Stimulated activated naive CD4-positive, alpha-beta T cell (primary cell): Measurements from ENCODE around the gene UBE4A.

ENCODE experiments used
- DNase-seq, 6 experiments: peaks; one replicate each; lab custom pipeline; 2025; lab: John Stamatoyannopoulos, UW

Gene UBE4A

GRCh38 chr11:118438314-118438931 lies 79.0 kb downstream of the UBE4A start:
- peak; percentile 47 to 85 (median 64) for DNase-seq

DNA sequence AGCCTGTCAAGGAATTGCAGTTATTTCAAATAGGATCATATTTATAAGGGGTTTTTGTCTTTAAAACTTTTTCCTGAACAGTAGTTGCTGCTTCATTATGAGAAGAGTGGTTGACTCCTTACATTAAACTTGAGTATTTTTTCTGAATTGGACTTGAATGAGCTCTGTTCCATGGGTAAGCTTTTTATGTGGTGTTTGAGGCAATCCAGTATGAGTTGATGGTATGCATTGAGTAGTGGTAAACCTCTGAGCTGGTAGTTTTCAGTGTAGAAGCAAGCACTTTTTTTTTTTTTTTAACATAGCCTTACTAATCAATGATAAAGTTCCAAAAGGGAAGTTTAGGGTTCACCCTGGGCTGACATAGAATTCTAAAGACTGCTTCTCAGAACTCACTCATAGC lies 80.2 kb downstream of the UBE4A start:
- DNase-seq, result no peak

- no peak for DNase-seq
Observed at GRCh38 chr11:118441770-118442275, 82.4 kb downstream of the UBE4A start.

DNA sequence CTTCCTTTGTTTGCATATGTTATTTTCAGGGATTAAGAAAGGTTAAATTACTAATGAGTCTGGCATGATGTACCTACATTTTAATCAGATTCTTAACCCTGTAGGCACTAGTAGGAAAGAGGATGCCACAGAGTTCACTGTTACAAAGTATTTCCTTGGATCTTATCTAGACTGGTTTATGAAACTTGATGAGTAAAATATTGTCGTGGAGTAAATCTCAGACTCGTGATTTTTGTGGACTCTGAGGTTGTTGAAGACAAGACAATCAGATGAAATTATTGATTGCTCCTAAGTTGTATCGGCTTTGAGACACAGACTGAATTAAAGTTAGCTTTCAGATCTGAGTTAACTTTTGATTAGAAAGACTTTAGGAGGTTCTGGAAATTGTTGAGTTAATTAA lies 82.9 kb downstream of the UBE4A start:
- no peak for DNase-seq

DNA sequence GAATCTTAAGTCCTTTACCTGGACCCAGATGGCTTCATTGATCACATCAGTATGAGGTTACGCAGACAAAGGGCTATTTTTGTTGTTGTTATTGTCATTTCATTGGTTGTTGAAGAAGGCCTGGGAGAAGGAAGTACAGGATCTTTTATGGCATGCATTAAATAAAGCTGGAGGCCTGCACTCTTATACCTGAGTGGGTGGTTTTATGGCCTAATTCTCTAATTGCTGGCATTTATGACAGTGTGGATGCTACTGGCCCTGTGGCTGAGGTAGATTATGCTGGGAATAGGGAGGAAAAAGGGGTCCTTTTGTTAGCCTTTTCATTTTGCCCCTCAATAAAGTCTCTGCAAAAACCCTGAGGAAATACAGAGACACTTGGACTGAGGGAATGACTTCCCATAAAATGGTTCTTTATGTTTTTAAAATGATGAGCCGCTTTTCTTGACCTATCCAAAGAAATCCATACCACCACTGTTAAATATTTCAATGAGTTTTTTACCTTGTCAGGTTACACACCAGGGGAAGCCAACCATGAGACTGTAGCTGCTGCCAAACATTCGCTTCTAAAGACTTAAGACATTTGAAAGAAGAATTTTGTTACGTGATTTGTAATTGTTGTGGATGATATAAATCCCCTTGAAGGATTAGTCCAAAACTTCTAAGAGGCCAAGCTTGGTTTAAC lies 83.6 kb downstream of the UBE4A start:
- no peak for DNase-seq

GRCh38 chr11:118443590-118444218 lies 84.3 kb downstream of the UBE4A start:
- no peak for DNase-seq

DNA sequence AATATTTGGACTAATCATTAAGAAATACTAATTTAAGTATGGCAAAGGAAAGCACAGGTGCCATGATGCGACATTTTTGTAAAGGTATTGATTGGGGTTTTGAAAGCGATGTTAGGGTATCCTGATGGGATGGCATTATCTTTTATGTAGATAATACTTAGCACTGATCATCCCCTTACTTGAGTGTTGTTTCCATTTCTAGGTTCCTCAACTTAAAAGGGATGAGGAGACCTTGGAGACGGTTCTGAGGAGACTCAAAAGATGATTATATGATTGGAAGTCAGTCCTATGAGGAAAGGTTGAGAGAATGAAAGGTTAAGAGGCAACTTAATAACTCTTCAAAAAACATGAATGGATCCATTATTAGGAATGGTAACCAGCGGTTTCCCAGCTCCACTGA lies 88.0 kb downstream of the UBE4A start:
- DNase-seq, result no peak

DNA sequence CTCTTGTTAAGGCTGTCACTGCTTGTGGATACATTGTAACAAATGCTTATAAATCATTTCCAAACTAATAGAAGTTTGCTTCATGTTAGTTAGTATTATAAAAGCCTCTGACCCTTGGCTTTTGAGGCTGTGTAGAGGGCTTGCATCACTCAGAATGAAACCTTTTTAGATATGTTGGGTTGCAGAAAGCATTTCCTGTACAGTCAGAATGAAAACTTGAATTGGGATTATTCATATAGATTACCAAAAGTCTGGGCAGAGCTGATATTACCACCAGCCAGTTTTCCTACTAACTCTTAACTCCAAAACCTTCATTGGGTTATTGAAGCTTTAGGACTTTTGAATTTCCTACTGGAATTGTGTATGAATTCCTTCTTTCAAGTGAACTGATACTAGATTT lies 88.9 kb downstream of the UBE4A start:
- DNase-seq, result no peak
